H9 (cell line): ENCODE results near the gene TMEM120B. TPM values are rescaled to one million over a fixed set of nuclear protein-coding genes. Genes with fewer than 3 reads are reported as not detected.

Experiments
- DNase-seq: peaks from one replicate; pipeline ENCODE4 v3.0.0-alpha.2; 2017
- H2AFZ ChIP-seq: one replicate; pipeline ENCODE4 v1.6.1; 2013; ENCODE audit warnings: mild to moderate bottlenecking, low read length, control low read depth, moderate library complexity
- H2AK5ac ChIP-seq: 2 replicates; pipeline ENCODE4 v1.6.1; 2013; ENCODE audit warnings: low read length, control low read depth, mixed read lengths; ENCODE audit not compliant: insufficient read length
- H2BK120ac ChIP-seq: one replicate; pipeline ENCODE4 v1.6.1; 2013; ENCODE audit warnings: low read depth, mild to moderate bottlenecking, low read length, control low read depth, inconsistent platforms; ENCODE audit not compliant: poor library complexity, severe bottlenecking
- H2BK12ac ChIP-seq: 2 replicates; pipeline ENCODE4 v1.6.1; 2013; ENCODE audit warnings: low read length, control low read depth, mixed read lengths, low read depth; ENCODE audit not compliant: insufficient read length
- H2BK15ac ChIP-seq: 2 replicates; pipeline ENCODE4 v1.6.1; 2013; ENCODE audit warnings: low read depth, low read length, control low read depth
- H2BK20ac ChIP-seq: one replicate; pipeline ENCODE4 v1.6.1; 2013; ENCODE audit warnings: low read depth, mild to moderate bottlenecking, low read length, control low read depth, inconsistent platforms; ENCODE audit not compliant: poor library complexity, severe bottlenecking
- H2BK5ac ChIP-seq: 2 replicates; pipeline ENCODE4 v1.6.1; 2013; ENCODE audit warnings: low read length, control low read depth, mixed read lengths; ENCODE audit not compliant: insufficient read length
- H3K14ac ChIP-seq: 2 replicates; pipeline ENCODE4 v1.6.1; 2013; ENCODE audit warnings: low read length, control low read depth; ENCODE audit not compliant: insufficient read depth
- H3K18ac ChIP-seq: 2 replicates; pipeline ENCODE4 v1.6.1; 2013; ENCODE audit warnings: low read depth, mild to moderate bottlenecking, mixed read lengths, low read length, control low read depth; ENCODE audit not compliant: insufficient read length
- H3K23ac ChIP-seq: 2 replicates; pipeline ENCODE4 v1.6.1; 2013; ENCODE audit warnings: low read length, control low read depth, mixed read lengths, low read depth; ENCODE audit not compliant: insufficient read length
- H3K23me2 ChIP-seq: 2 replicates; pipeline ENCODE4 v1.6.1; 2013; ENCODE audit warnings: low read depth, mild to moderate bottlenecking, mixed read lengths, low read length, control low read depth; ENCODE audit not compliant: insufficient read length, poor library complexity, severe bottlenecking
- H3K27ac ChIP-seq: 2 replicates; pipeline ENCODE4 v1.5.1; 2013; ENCODE audit warnings: low read length, control low read depth, mixed read lengths, low read depth; ENCODE audit not compliant: insufficient read length
- H3K27me3 ChIP-seq: 2 replicates; pipeline ENCODE4 v1.6.1; 2013; ENCODE audit warnings: low read length, control low read depth, inconsistent platforms; ENCODE audit not compliant: insufficient read depth
- H3K4ac ChIP-seq: 2 replicates; pipeline ENCODE4 v1.6.1; 2013; ENCODE audit warnings: low read depth, mild to moderate bottlenecking, control low read depth, inconsistent platforms, low read length, moderate library complexity
- H3K4me1 ChIP-seq: 2 replicates; pipeline ENCODE4 v1.6.1; 2013; ENCODE audit warnings: low read length, control low read depth, inconsistent platforms; ENCODE audit not compliant: insufficient read depth
- H3K4me2 ChIP-seq: 2 replicates; pipeline ENCODE4 v1.6.1; 2013; ENCODE audit warnings: low read length, control low read depth, mixed read lengths; ENCODE audit not compliant: insufficient read length, insufficient read depth
- H3K56ac ChIP-seq: 2 replicates; pipeline ENCODE4 v1.6.1; 2013; ENCODE audit warnings: low read depth, mild to moderate bottlenecking, mixed read lengths, low read length, control low read depth; ENCODE audit not compliant: insufficient read length
- H3K79me1 ChIP-seq: 2 replicates; pipeline ENCODE4 v1.6.1; 2013; ENCODE audit warnings: low read depth, mild to moderate bottlenecking, moderate library complexity, low read length, control low read depth, inconsistent platforms; ENCODE audit not compliant: insufficient read depth, poor library complexity, severe bottlenecking
- H3K79me2 ChIP-seq: 2 replicates; pipeline ENCODE4 v1.6.1; 2013; ENCODE audit warnings: low read length, control low read depth, inconsistent platforms; ENCODE audit not compliant: insufficient read depth
- H3K9ac ChIP-seq: 2 replicates; pipeline ENCODE4 v1.6.1; 2013; ENCODE audit warnings: low read length, control low read depth, mixed read lengths; ENCODE audit not compliant: insufficient read length; ENCODE audit errors: extremely low read depth
- H3K9me3 ChIP-seq: one replicate; pipeline ENCODE4 v1.6.1; 2013; ENCODE audit warnings: low read depth, low read length, inconsistent platforms; ENCODE audit not compliant: control insufficient read depth
- H3T11ph ChIP-seq: one replicate; pipeline ENCODE4 v1.6.1; 2013; ENCODE audit warnings: mild to moderate bottlenecking, low read length, control low read depth, inconsistent platforms
- H4K20me1 ChIP-seq: one replicate; pipeline ENCODE4 v1.6.1; 2013; ENCODE audit not compliant: control insufficient read depth, insufficient read length, insufficient read depth
- H4K5ac ChIP-seq: 2 replicates; pipeline ENCODE4 v1.6.1; 2013; ENCODE audit warnings: low read depth, mild to moderate bottlenecking, mixed read lengths, low read length, control low read depth; ENCODE audit not compliant: insufficient read length
- H4K8ac ChIP-seq: replicated peaks from 2 replicates; pipeline ENCODE4 v1.6.1; 2013; ENCODE audit warnings: low read length, control low read depth, mixed read lengths, low read depth; ENCODE audit not compliant: insufficient read length
- H4K91ac ChIP-seq: 2 replicates; pipeline ENCODE4 v1.6.1; 2013; ENCODE audit warnings: low read depth, mild to moderate bottlenecking, moderate library complexity, mixed read lengths, low read length, control low read depth; ENCODE audit not compliant: insufficient read length
- H3K27ac Mint-ChIP-seq, 3 experiments: 2 replicates in 2 of 3; 3 replicates in 1 of 3; pipeline ENCODE4 v1.8.0; 2020 to 2021; ENCODE audit warnings: mixed read lengths in 3 of 3, mild to moderate bottlenecking in 1 of 3, moderate library complexity in 1 of 3
- H3K27me3 Mint-ChIP-seq: 2 replicates; pipeline ENCODE4 v1.8.0; 2021; ENCODE audit warnings: low read depth, mild to moderate bottlenecking, moderate library complexity, mixed read lengths
- H3K36me3 Mint-ChIP-seq, 3 experiments: 2 replicates in 2 of 3; 3 replicates in 1 of 3; pipeline ENCODE4 v1.8.0; 2020 to 2021; ENCODE audit warnings: low read depth in 3 of 3, mixed read lengths in 3 of 3; ENCODE audit not compliant: insufficient read depth in 1 of 3
- H3K4me1 Mint-ChIP-seq, 2 experiments: 2 replicates each; pipeline ENCODE4 v1.8.0; 2020; ENCODE audit warnings: mixed read lengths in 2 of 2
- H3K4me3 Mint-ChIP-seq, 2 experiments: 2 replicates in 1 of 2; 3 replicates in 1 of 2; pipeline ENCODE4 v1.8.0; 2020 to 2021; ENCODE audit warnings: mild to moderate bottlenecking in 2 of 2, mixed read lengths in 2 of 2, moderate library complexity in 1 of 2
- H3K9me3 Mint-ChIP-seq, 2 experiments: 2 replicates in 1 of 2; 3 replicates in 1 of 2; pipeline ENCODE4 v1.8.0; 2020; ENCODE audit warnings: mild to moderate bottlenecking in 2 of 2, mixed read lengths in 2 of 2, moderate library complexity in 1 of 2
- CTCF ChIP-seq: fragments of 200-600 bp; sonication (generic); conservative IDR thresholded peaks from 3 replicates; pipeline ENCODE4 v1.8.0; 2021; ENCODE audit warnings: antibody characterized with exemption, mild to moderate bottlenecking
- WGBS: extraction: QIAGEN DNeasy Blood & Tissue Kit; methylation state at CpG from one replicate; pipeline ENCODE4 v1.1.7; 2013; ENCODE audit warnings: missing lambda C conversion rate, low lambda C conversion rate, mixed read lengths; ENCODE audit not compliant: insufficient read length; ENCODE audit errors: extremely low coverage; 5-methylcytosine and 5-hydroxymethylcytosine counted together
- total RNA-seq: library from RNA; stranded (reverse); gene quantifications from 2 replicates; pipeline ENCODE4 v1.2.1, GENCODE V29; 2021

TMEM120B gene
- total RNA-seq, 1 experiment from 2014 or later, result 25.8 TPM

DNA sequence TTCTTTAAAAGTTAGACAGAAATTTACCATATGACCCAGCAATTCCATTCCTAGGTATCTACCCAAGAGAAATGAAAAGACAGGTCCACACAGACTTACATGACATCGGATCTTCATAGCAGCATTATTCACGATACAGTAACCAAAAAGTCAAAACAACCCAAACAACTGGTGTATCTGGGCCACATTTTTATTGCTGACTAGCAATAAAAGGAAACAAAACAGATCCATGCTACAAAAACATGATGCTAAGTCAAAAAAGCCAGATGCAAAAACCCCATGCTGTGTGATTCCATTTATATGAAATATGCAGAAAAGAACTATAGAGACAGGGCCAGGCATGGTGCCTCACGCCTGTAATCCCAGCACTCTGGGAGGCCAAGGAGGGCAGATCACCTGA is 12.9 kb downstream of the TMEM120B start:
- no peaks in the 10 kb centered on the region; the same call in 1 of the 2 replicates for H3K79me2 ChIP-seq

More for the DNA sequence above, 12.9 kb downstream of the TMEM120B start:
- H2AK5ac ChIP-seq, result no peak overlapping the region
- no peaks in the 10 kb centered on the region for H3K9me3 ChIP-seq
- H3K27ac ChIP-seq, result no peak overlapping the region
- no CpG with 5 or more reads among the region's 3 CpGs for WGBS
- H3K23me2 ChIP-seq, result no peaks in the 10 kb centered on the region
- no peak overlapping the region for H3K4me2 ChIP-seq
- H3K14ac ChIP-seq, result no peak overlapping the region
- no peak overlapping the region for H3K4ac ChIP-seq
- H3K56ac ChIP-seq, result no peak overlapping the region
- H3K9me3 Mint-ChIP-seq, result no peaks in the 10 kb centered on the region; a peak in 1 of 5 replicates
- DNase-seq, result no peak
- peaks cover 6% of the 10 kb centered on the region in 2 experiments; a peak in 2 of 4 replicates for H3K4me1 Mint-ChIP-seq
- no peak overlapping the region for H4K8ac ChIP-seq
- no peak overlapping the region for H3K18ac ChIP-seq
- no peak overlapping the region for H2BK15ac ChIP-seq
- H3K4me1 ChIP-seq, result no peaks in the 10 kb centered on the region
- no peak overlapping the region for H3K27ac Mint-ChIP-seq
- no peak overlapping the region for H2BK5ac ChIP-seq
- H3K27me3 Mint-ChIP-seq, result no peaks in the 10 kb centered on the region
- peaks cover 10 to 20% (median 18%) of the 10 kb centered on the region in 3 experiments for H3K36me3 Mint-ChIP-seq
- H3T11ph ChIP-seq, result no peak overlapping the region
- no peak overlapping the region for H2BK20ac ChIP-seq
- H4K91ac ChIP-seq, result no peak overlapping the region
- no peak overlapping the region for H3K23ac ChIP-seq
- no peaks in the 10 kb centered on the region for H3K79me1 ChIP-seq
- H2AFZ ChIP-seq, result no peak overlapping the region
- H3K4me3 Mint-ChIP-seq, result no peak overlapping the region
- H2BK120ac ChIP-seq, result no peak overlapping the region
- no peaks in the 10 kb centered on the region for H4K20me1 ChIP-seq
- no peak overlapping the region for H3K9ac ChIP-seq
- no peak for TF ChIP-seq CTCF
- no peak overlapping the region for H4K5ac ChIP-seq
- no peaks in the 10 kb centered on the region for H3K27me3 ChIP-seq
- no peak overlapping the region for H2BK12ac ChIP-seq
